Immature natural killer cell (primary cell): Measurements from ENCODE around the gene TMTC2. TPM values are rescaled to one million over a fixed set of nuclear protein-coding genes. Genes with fewer than 3 reads are reported as not detected.

Experiments
- DNase-seq, 3 donors: peaks; one replicate each; pipeline ENCODE4 v3.0.0; 2022; ENCODE audit warnings: mixed read lengths in 1 of 3
- H3K27ac Mint-ChIP-seq, 6 donors: one replicate each; pipeline ENCODE4 v1.8.0; 2020; ENCODE audit warnings: mixed read lengths in 6 of 6, mild to moderate bottlenecking in 5 of 6, inconsistent platforms in 4 of 6, moderate library complexity in 3 of 6
- H3K27me3 Mint-ChIP-seq, 3 donors: one replicate each; pipeline ENCODE4 v1.8.0; 2020 to 2021; ENCODE audit warnings: low read depth in 3 of 3, mild to moderate bottlenecking in 3 of 3, mixed read lengths in 3 of 3, moderate library complexity in 3 of 3, inconsistent platforms in 1 of 3
- H3K36me3 Mint-ChIP-seq, 3 donors: one replicate each; pipeline ENCODE4 v1.8.0; 2020; ENCODE audit warnings: mixed read lengths in 3 of 3, inconsistent platforms in 2 of 3, mild to moderate bottlenecking in 2 of 3
- H3K4me1 Mint-ChIP-seq, 2 donors: one replicate each; pipeline ENCODE4 v1.8.0; 2020; ENCODE audit warnings: inconsistent platforms in 2 of 2, mild to moderate bottlenecking in 2 of 2, mixed read lengths in 2 of 2, moderate library complexity in 1 of 2
- H3K4me3 Mint-ChIP-seq, 5 donors: one replicate each; pipeline ENCODE4 v1.8.0; 2020; ENCODE audit warnings: mild to moderate bottlenecking in 5 of 5, mixed read lengths in 5 of 5, inconsistent platforms in 3 of 5, moderate library complexity in 3 of 5
- H3K9me3 Mint-ChIP-seq, 6 donors: one replicate each; pipeline ENCODE4 v1.8.0; 2020; ENCODE audit warnings: mild to moderate bottlenecking in 6 of 6, mixed read lengths in 6 of 6, inconsistent platforms in 4 of 6, moderate library complexity in 3 of 6
- polyA plus RNA-seq, 3 donors: library from polyadenylated mRNA; unstranded; fragments of 300-500 nt; fragmentation: Illumina TruSeq; gene quantifications; one replicate each; pipeline ENCODE4 v1.2.3, GENCODE V29; 2021

The TMTC2 gene
- polyA plus RNA-seq, 3 donors from 2014 or later, result not detected

GRCh38 chr12:83008703-83009102, 322.0 kb downstream of the TMTC2 start:
- no peak for DNase-seq
- Mint-ChIP-seq H3K27ac (no peak overlapping the region), H3K36me3 (peaks cover 0 to 16% (median 13%) of the 10 kb centered on the region in 3 donors), H3K4me3 (no peak overlapping the region), H3K4me1 (no peaks in the 10 kb centered on the region), H3K9me3 (peaks cover 11 to 49% (median 25%) of the 10 kb centered on the region in 6 donors), H3K27me3 (peaks cover 0 to 3% (median 3%) of the 10 kb centered on the region in 3 donors)

GRCh38 chr12:83010169-83010804, 323.6 kb downstream of the TMTC2 start:
- Mint-ChIP-seq H3K36me3 (peaks cover 0 to 16% (median 13%) of the 10 kb centered on the region in 3 donors), H3K4me1 (no peaks in the 10 kb centered on the region), H3K27ac (no peak overlapping the region), H3K4me3 (no peak overlapping the region), H3K9me3 (peaks cover 9 to 45% (median 24%) of the 10 kb centered on the region in 6 donors), H3K27me3 (peaks cover 0 to 3% (median 3%) of the 10 kb centered on the region in 3 donors)
- no peak for DNase-seq

GRCh38 chr12:83015390-83016217, 328.9 kb downstream of the TMTC2 start:
- H3K36me3 Mint-ChIP-seq, result peaks cover 0 to 7% (median 5%) of the 10 kb centered on the region in 3 donors
- H3K27me3 Mint-ChIP-seq, result peaks cover 0 to 2% (median 0%) of the 10 kb centered on the region in 3 donors
- no peak overlapping the region for H3K27ac Mint-ChIP-seq
- no peak for DNase-seq
- H3K9me3 Mint-ChIP-seq, result peaks cover 2 to 29% (median 8%) of the 10 kb centered on the region in 6 donors
- H3K4me1 Mint-ChIP-seq, result peaks cover 2 to 18% of the 10 kb centered on the region in 2 donors
- H3K4me3 Mint-ChIP-seq, result peak overlapping the region in 2 of 5 donors; percentile 18 to 41

- H3K27ac Mint-ChIP-seq, result no peak overlapping the region
- H3K36me3 Mint-ChIP-seq, result peaks cover 0 to 5% (median 4%) of the 10 kb centered on the region in 3 donors
- H3K4me1 Mint-ChIP-seq, result peaks cover 2 to 18% of the 10 kb centered on the region in 2 donors
- H3K9me3 Mint-ChIP-seq, result peaks cover 2 to 25% (median 7%) of the 10 kb centered on the region in 6 donors
- H3K27me3 Mint-ChIP-seq, result peaks cover 0 to 2% (median 0%) of the 10 kb centered on the region in 3 donors
- DNase-seq, result no peak
- H3K4me3 Mint-ChIP-seq, result no peak overlapping the region
Measured at GRCh38 chr12:83016218-83016835, 329.6 kb downstream of the TMTC2 start.

- peaks cover 0 to 20% (median 4%) of the 10 kb centered on the region in 6 donors for H3K9me3 Mint-ChIP-seq
- H3K4me3 Mint-ChIP-seq, result no peak overlapping the region
- peaks cover 2 to 18% of the 10 kb centered on the region in 2 donors for H3K4me1 Mint-ChIP-seq
- peaks cover 0 to 5% (median 0%) of the 10 kb centered on the region in 3 donors for H3K36me3 Mint-ChIP-seq
- peaks cover 0 to 2% (median 0%) of the 10 kb centered on the region in 3 donors for H3K27me3 Mint-ChIP-seq
- DNase-seq, result no peak
- no peak overlapping the region for H3K27ac Mint-ChIP-seq
Measured at GRCh38 chr12:83016991-83017390, 330.3 kb downstream of the TMTC2 start.

- DNase-seq, result no peak
- Mint-ChIP-seq H3K27me3 (peaks cover 0 to 2% (median 0%) of the 10 kb centered on the region in 3 donors), H3K9me3 (peaks cover 0 to 20% (median 4%) of the 10 kb centered on the region in 6 donors), H3K4me1 (peaks cover 2 to 18% of the 10 kb centered on the region in 2 donors), H3K4me3 (no peak overlapping the region), H3K27ac (no peak overlapping the region), H3K36me3 (peaks cover 0 to 5% (median 0%) of the 10 kb centered on the region in 3 donors)
Measured at GRCh38 chr12:83018088-83018487, 331.4 kb downstream of the TMTC2 start.

GRCh38 chr12:83027021-83027723, 340.5 kb downstream of the TMTC2 start:
- Mint-ChIP-seq H3K4me3 (no peak overlapping the region), H3K36me3 (no peaks in the 10 kb centered on the region), H3K4me1 (peaks cover 3 to 7% of the 10 kb centered on the region in 2 donors), H3K27me3 (no peaks in the 10 kb centered on the region), H3K9me3 (peaks cover 0 to 12% (median 1%) of the 10 kb centered on the region in 6 donors), H3K27ac (no peak overlapping the region)
- DNase-seq, result no peak

GRCh38 chr12:83031196-83031595, 344.5 kb downstream of the TMTC2 start:
- Mint-ChIP-seq H3K4me1 (no peaks in the 10 kb centered on the region), H3K36me3 (no peaks in the 10 kb centered on the region), H3K4me3 (no peak overlapping the region), H3K27ac (no peak overlapping the region), H3K9me3 (peaks cover 0 to 8% (median 0%) of the 10 kb centered on the region in 6 donors), H3K27me3 (no peaks in the 10 kb centered on the region)
- no peak for DNase-seq

- Mint-ChIP-seq H3K4me1 (no peaks in the 10 kb centered on the region), H3K9me3 (peaks cover 0 to 12% (median 5%) of the 10 kb centered on the region in 6 donors), H3K27ac (no peak overlapping the region), H3K27me3 (peaks cover 0 to 2% (median 0%) of the 10 kb centered on the region in 3 donors), H3K36me3 (no peaks in the 10 kb centered on the region), H3K4me3 (no peak overlapping the region)
- DNase-seq, result no peak
Measured at GRCh38 chr12:83036847-83037246, 350.1 kb downstream of the TMTC2 start.

- Mint-ChIP-seq H3K36me3 (no peaks in the 10 kb centered on the region), H3K27ac (no peak overlapping the region), H3K27me3 (peaks cover 0 to 4% (median 0%) of the 10 kb centered on the region in 3 donors), H3K4me1 (no peaks in the 10 kb centered on the region), H3K9me3 (peaks cover 0 to 14% (median 10%) of the 10 kb centered on the region in 6 donors), H3K4me3 (no peak overlapping the region)
- no peak for DNase-seq
Measured at GRCh38 chr12:83039413-83039812, 352.7 kb downstream of the TMTC2 start.

GRCh38 chr12:83040339-83040738, 353.6 kb downstream of the TMTC2 start:
- Mint-ChIP-seq H3K27ac (no peak overlapping the region), H3K36me3 (no peaks in the 10 kb centered on the region), H3K4me3 (no peak overlapping the region), H3K9me3 (peaks cover 0 to 14% (median 10%) of the 10 kb centered on the region in 6 donors), H3K27me3 (peaks cover 0 to 4% (median 0%) of the 10 kb centered on the region in 3 donors), H3K4me1 (no peaks in the 10 kb centered on the region)
- DNase-seq, result no peak

- Mint-ChIP-seq H3K27ac (no peak overlapping the region), H3K9me3 (peaks cover 0 to 18% (median 12%) of the 10 kb centered on the region in 6 donors), H3K27me3 (peaks cover 0 to 4% (median 0%) of the 10 kb centered on the region in 3 donors), H3K4me1 (no peaks in the 10 kb centered on the region), H3K36me3 (no peaks in the 10 kb centered on the region), H3K4me3 (no peak overlapping the region)
- no peak for DNase-seq
Measured at GRCh38 chr12:83040991-83041390, 354.3 kb downstream of the TMTC2 start.
